GM21381 (cell line): ENCODE data around the gene PGBD2.
"Not testable (repeated sequence)": the region's sequence is repeated elsewhere in the genome, so short reads cannot be mapped to it uniquely, and the experiment has no call there.

Experiments
- ATAC-seq: cut with Tn5 transposase; IDR thresholded peaks from one replicate; pipeline ENCODE4 v1.9.1; 2021; ENCODE audit warnings: mild to moderate bottlenecking, moderate library complexity; ENCODE audit not compliant: unreplicated experiment

The PGBD2 gene

DNA sequence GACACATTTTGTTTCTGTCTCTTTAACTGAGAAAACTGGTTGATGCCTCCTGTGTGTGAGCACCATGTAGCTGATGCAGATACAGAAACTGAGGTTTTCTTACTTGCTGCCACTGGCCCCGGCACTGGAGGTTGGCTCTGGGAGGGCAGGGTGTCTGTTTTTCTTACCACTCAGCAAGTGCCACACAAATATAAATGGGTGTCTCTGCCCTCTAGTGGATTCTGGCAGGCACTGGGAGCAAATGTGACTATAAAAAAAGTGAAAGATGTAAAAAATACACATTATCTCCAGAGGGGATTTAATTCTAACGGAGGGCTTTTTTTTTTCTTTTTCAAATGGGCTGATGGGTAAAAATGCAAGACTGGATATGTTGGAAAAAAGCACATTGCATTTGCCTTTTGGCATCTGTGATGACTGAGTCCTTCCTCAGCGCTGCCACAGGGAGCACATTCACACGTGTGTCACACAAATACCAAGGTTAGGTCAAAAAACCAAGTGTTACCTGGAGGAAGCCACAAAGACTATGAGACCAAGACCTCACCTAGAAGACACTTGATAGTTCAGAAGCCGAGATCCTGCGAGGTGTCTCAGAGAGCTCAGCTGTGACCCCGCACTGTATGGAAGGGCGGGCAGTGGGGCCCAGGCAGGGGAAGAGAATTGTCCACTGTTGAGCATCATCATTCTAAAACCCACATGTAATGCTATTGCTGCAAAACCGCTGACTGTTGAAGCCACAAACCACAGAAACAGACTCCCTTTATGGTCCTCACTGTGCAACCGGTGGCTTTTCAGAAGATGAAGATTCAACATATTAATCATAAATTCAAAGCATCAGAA is 18.9 kb downstream of the PGBD2 start:
- ATAC-seq = peak; percentile 93

DNA sequence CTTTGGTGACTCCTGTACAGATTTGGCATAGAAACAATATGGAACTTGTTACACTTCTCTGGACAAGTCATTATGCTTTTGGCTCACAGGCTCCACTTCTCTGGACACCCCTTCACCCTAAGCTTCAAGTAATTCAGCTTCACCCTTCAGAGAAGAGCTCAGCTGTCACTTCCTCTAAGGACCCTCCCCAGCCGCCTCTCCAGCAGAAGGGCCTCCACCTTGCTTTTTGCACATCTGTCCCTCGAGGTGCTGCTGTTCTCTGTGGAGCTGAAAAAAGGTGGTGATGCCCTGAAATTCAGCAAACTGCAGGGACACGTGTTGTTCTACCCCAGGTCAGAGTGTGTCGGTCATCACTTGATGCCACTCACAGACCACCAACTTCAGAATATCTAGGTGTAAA is 19.8 kb downstream of the PGBD2 start:
- ATAC-seq = not testable (repeated sequence)

DNA sequence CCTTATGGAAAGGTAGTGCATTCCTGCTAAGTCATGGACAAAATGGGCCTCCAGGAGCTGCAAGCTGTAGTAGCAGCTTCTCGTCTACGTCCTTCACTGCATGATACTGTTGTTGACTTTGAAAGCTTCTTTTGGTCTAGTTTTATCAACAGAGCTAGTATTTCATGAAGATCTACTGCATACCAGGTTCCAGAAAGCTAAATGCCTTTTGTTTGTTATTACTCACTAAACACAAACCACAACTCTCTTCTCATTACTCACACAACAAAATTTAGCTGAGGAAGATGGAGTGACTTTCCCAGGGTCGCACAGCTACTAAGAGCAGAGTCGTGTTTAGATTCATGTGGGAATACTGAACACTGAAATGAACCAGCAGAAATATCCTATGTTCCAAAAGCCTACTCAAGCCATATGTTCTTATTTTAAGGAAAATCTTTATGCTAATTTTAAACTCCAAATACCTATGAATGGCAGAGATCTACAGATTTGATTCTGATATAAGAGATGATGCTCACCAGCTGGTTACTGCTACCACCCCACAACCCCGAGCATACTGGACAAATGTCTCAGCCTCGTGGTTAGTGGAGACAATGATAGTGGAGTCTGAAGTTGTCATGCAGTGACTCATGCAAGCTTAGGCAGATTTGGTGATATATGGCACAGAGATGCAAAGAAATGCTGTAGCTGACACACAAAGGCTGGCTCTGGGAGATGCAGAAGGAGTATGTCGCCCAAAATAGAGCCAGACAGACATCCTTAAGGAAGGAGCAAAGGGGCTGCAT is 20.6 kb downstream of the PGBD2 start:
- no peak for ATAC-seq

DNA sequence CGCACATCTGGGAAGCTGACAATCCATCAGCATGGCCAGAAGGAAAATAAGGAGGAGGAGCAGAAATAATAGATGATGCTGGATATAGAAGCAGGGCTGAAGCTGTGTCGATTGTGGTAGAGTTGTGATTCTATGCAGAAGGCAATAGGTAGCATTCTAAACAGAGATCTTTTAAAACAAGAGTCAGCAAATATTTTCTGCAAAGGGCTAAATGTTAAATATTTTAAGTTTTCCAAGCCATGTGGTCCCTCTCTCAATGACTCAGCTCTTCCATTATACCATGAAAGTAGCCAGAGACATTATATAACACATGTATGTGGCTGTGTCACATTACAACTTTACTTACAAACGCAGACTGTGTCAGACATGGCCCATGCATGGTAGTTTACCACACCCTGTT is 21.2 kb downstream of the PGBD2 start:
- ATAC-seq = not testable (repeated sequence)

DNA sequence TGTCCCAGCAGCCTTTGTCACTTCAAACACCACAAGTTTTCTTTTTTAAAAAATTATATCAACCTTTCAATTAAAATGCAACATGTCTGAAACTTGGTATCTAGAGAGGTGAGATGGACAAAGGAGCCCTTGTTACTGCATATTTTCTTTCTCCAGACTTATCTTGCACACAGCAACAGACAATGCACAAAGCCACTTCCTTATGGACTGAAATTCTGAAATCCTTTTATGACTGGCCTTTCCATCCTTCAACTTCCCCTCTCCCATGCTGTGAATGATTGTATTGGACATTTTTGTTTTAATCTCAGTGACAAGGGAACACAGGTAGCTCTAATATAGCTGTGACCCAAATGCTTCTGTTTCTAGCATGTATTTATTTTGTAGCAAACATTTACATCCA is 22.1 kb downstream of the PGBD2 start:
- ATAC-seq = not testable (repeated sequence)

DNA sequence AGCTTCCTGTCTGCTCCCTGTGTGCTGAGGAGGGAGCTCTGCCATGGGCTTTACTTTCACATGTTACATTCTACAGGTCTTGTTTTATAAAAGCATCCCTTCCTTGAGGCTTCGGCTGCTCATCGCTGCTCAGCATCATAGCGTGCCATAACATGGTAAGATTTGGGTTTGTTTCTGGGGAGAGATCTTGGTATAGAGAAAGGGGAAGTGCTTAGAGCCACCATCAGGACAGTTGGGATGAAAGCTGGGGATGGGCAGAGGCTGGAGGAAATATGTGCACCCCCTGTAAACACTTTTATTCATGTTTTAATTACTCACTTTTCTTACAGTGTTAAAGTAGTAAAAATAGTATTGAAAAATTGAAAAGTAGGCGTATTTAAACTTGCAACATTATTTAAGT is 24.0 kb downstream of the PGBD2 start:
- not testable (repeated sequence) for ATAC-seq

DNA sequence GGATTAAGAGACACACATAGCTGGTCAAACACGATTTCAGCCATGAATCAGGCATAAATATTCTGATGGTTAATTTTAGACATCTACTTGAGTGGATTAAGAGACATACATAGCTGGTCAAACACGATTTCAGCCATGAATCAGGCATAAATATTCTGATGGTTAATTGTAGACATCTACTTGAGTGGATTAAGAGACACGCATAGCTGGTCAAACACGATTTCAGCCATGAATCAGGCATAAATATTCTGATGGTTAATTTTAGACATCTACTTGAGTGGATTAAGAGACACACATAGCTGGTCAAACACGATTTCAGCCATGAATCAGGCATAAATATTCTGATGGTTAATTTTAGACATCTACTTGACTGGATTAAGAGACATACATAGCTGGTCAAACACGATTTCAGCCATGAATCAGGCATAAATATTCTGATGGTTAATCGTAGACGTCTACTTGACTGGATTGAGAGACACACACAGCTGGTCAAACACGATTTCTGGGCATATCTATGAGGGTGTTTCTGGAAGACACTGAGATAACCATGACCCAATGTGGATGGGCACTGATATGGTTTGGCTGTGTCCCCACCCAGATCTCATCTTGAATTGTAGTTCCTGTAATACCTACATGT is 32.3 kb downstream of the PGBD2 start:
- not testable (repeated sequence) for ATAC-seq

DNA sequence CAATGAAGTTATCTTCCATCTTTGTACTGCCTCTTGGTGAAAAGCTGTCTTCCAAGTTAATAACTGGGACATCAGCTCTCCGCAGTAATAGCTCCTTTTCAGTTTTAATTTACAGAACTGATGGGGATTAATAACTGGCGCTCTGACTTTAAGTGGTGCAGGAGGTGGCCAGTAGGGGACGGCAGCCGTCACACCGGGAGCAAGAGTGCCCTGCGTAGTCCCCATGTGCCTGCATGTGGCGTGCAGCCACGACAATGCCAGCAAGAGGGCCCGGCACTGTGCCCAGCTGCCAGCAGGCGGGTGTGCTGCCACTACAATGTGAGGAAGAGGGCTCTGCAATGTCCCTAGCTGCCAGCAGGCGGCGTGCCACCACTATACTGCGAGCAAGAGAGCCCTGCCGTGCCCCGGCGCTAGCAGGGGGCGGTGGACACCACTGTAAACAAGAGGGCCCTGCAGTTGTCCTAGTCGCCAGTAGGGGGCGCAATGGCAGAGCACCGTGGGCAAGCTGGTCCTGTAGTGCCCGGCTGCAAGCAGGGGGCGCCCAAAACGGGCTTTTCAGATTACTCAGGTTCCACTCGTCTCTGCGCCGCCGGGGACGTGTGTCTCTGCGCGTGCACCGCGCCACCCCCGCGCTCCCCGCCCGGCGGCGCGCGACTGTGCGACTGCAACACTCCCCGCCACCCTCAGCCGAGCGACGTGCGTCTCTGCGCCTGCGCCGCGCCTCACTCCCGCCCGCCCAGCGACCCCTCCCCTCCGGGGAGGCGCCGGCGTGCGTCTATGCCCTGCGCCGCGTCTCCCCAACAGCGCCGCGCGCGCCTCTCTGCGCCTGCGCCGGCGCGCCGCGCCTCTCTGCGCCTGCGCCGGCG is 38.3 kb downstream of the PGBD2 start:
- not testable (repeated sequence) for ATAC-seq

DNA sequence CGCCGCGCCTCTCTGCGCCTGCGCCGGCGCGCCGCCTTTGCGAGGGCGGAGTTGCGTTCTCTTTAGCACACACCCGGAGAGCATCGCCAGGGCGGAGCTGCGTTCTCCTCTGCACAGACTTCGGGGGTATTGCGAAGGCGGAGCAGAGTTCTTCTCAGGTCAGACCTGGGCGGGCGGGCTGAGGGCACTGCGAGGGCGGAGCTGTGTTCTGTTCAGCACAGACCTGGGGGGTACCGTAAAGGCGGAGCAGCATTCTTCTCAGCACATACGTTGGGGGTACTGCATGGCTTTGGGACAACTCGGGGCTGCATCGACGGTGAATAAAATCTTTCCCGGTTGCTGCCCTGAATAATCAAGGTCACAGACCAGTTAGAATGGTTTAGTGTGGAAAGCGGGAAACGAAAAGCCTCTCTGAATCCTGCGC is 39.0 kb downstream of the PGBD2 start:
- ATAC-seq = not testable (repeated sequence)

DNA sequence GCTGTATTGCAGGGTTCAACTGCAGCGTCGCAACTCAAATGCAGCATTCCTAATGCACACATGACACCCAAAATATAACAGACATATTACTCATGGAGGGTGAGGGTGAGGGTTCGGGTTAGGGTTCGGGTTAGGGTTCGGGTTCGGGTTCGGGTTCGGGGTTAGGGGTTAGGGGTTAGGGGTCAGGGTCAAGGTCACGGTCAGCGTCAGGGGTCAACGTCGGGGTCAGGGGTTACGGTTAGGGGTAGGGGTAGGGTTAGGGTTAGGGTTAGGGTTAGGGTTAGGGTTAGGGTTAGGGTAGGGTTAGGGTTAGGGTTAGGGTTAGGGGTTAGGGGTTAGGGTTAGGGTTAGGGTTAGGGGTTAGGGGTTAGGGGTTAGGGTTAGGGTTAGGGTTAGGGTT is 39.4 kb downstream of the PGBD2 start:
- ATAC-seq = not testable (repeated sequence)

DNA sequence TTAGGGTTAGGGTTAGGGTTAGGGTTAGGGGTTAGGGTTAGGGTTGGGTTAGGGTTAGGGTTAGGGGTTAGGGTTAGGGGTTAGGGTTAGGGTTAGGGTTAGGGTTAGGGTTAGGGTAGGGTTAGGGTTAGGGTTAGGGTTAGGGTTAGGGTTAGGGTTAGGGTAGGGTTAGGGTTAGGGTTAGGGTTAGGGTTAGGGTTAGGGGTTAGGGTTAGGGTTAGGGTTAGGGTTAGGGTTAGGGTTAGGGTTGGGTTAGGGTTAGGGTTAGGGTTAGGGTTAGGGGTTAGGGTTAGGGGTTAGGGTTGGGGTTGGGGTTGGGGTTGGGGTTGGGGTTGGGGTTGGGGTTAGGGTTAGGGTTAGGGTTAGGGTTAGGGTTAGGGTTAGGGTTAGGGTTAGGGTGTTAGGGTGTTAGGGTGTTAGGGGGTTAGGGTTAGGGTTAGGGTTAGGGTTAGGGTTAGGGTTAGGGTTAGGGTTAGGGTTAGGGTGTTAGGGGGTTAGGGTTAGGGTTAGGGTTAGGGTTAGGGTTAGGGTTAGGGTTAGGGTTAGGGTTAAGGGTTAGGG is 39.9 kb downstream of the PGBD2 start:
- not testable (repeated sequence) for ATAC-seq
